Kidney (tissue), 22 donors: ENCODE measurements around the gene LRRC3C. TPM values are rescaled to one million over a fixed set of nuclear protein-coding genes. Genes with fewer than 3 reads are reported as not detected.
"Not testable (repeated sequence)": the region's sequence is repeated elsewhere in the genome, so short reads cannot be mapped to it uniquely, and the experiment has no call there.

Experiments
- DNase-seq, 5 donors: peaks; one replicate each; pipeline ENCODE4 v3.0.0-alpha.2; 2013 to 2020
- FAIRE-seq: peaks from 2 replicates; lab custom pipeline; 2012; peaks lifted over from hg19 to GRCh38; lab: Jason Lieb, UNC
- H3K27ac ChIP-seq, 2 donors: one replicate each; pipeline ENCODE4 v1.7.0; 2013; ENCODE audit warnings: low read depth in 2 of 2, low read length in 2 of 2, inconsistent platforms in 1 of 2
- H3K27me3 ChIP-seq: one replicate; pipeline ENCODE4 v1.7.1; 2013; ENCODE audit warnings: low read length, inconsistent platforms; ENCODE audit not compliant: control insufficient read depth, insufficient read depth
- H3K36me3 ChIP-seq, 3 donors: one replicate each; pipeline versions ENCODE4 v1.7.0 to v1.7.1; 2013; ENCODE audit warnings: low read length in 3 of 3, control low read depth in 1 of 3, inconsistent platforms in 1 of 3; ENCODE audit not compliant: insufficient read depth in 3 of 3, control insufficient read depth in 2 of 3
- H3K4me1 ChIP-seq, 3 donors: one replicate each; pipeline versions ENCODE4 v1.7.0 to v1.7.1; 2013; ENCODE audit warnings: low read length in 3 of 3, inconsistent platforms in 1 of 3, low read depth in 1 of 3; ENCODE audit not compliant: control insufficient read depth in 2 of 3, insufficient read depth in 2 of 3
- H3K4me3 ChIP-seq, 3 donors: one replicate each; pipeline versions ENCODE4 v1.7.0 to v1.8.1; 2013; ENCODE audit warnings: low read length in 3 of 3, control low read depth in 1 of 3, inconsistent platforms in 1 of 3
- H3K9ac ChIP-seq, 3 donors: one replicate each; pipeline versions ENCODE4 v1.7.0 to v1.7.1; 2013; ENCODE audit warnings: low read length in 3 of 3, control low read depth in 1 of 3, inconsistent platforms in 1 of 3
- H3K9me3 ChIP-seq, 3 donors: one replicate each; pipeline versions ENCODE4 v1.7.0 to v1.7.1; 2013; ENCODE audit warnings: low read length in 3 of 3, control low read depth in 1 of 3, inconsistent platforms in 1 of 3; ENCODE audit not compliant: control insufficient read depth in 2 of 3, insufficient read depth in 1 of 3
- intact Hi-C: fragments of 100-400 bp; cut with DNase I; formaldehyde crosslinking; loops from one replicate; pipeline ENCODE4 v1.11.1; 2022
- long read RNA-seq, 10 donors: library from polyadenylated mRNA in 1 of 10; unstranded in 1 of 10; transcript quantifications; one replicate each; pipeline ENCODE4 v2.0.0 and lab custom pipeline, GENCODE V29; 2021 to 2026
- polyA plus RNA-seq: library from polyadenylated mRNA; stranded (reverse); fragments of 350-450 nt; fragmentation: Illumina TruSeq; extraction: RNeasy Lipid Tissue Mini Kit (QIAGEN cat#74804); gene quantifications from one replicate; pipeline ENCODE4 v1.2.3, GENCODE V29; 2014; ENCODE audit warnings: low read depth, low replicate concordance; ENCODE audit not compliant: insufficient read depth
- total RNA-seq: library from RNA; stranded (reverse); fragmentation: NEBNext Ultra II Directional; extraction: Animal tissue kit (Norgen Biotek cat#: 25700); gene quantifications from one replicate; pipeline ENCODE4 v1.2.1, GENCODE V29; 2021
- TF ChIP-seq, protein P1 (sequence below): IDR thresholded peaks from 3 replicates; pipeline ENCODE4 v1.5.1; 2012; ENCODE audit warnings: mild to moderate bottlenecking, moderate library complexity, borderline replicate concordance; ENCODE audit not compliant: insufficient read depth; ENCODE audit errors: extremely low read depth
- donor health status: control.
- donor health status: control.
- donor health status: control.
- donor health status: control.
- donor health status: control.
- donor health status: DM: yes; HTN: yes; CAD: no.
- donor health status: Normal renal cell carcinoma (clear cell type).

Gene LRRC3C, protein sequence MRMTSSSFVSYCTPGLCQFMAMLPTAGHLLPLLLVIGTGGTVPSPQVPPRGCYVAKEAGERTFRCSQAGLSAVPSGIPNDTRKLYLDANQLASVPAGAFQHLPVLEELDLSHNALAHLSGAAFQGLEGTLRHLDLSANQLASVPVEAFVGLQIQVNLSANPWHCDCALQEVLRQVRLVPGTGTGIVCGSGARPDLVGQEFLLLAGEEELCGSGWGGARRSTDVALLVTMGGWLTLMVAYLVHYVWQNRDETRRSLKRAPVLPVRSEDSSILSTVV
- total RNA-seq (not detected), polyA plus RNA-seq (not detected)
- long read RNA-seq, donor 1, result 0 reads
- long read RNA-seq, donor 2, result 0 reads
- long read RNA-seq, donor 3, result 0 reads
- long read RNA-seq, donor 4, result 0 reads
- long read RNA-seq, donor 5, result 0 reads
- long read RNA-seq, donor 6, result 0 reads
- long read RNA-seq, donor 7, result 0 reads
- long read RNA-seq, donor 8, result 0 reads
- long read RNA-seq, donor 9, result 0 reads
- long read RNA-seq, donor 10, result 0 reads

DNA sequence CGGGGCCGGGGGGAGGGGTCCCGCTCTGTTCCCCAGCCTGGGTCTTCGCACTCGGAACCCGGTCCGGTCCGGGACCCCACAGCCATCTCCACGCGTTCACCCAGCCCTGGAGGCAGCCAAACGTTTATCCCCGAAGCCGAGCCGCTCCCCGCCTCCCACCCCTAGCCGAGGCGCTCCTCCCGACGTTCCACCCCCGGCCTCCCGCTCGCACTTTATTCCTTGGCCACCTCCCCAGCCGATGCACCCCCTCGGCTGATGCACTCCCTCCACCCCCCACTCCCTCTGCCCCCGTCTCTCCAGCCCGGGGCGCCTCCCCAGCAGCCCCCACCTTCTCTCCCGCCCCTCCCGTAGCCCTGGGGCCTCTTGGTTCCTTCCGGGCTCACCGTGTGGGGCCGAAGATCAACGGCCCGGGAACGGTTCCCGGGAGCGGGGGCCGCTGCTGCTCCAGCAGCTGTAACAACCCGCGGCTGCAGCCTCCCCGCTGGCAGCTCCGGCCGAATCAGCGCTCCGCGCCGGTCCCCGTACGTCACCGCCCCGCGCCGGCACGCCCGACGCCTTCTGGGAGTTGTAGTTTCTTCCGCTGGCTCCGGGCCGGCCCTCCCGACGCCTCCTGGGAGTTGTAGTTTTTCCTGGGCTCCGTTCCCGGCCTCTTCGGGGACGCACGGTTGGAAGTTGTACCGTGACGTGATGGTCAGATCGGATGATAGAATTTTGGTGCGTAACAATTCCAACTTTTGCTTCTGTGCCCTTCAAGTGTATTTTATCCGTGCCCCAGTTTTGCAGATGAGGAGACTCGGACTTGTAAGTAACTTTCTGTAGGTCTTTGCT, at the start of gene LRRC3C, which contains the start of gene ORMDL3:
LRRC3C (plus strand) TSS at position 632 of the 828 bp plus-strand sequence. CDS start 13,792 bp downstream, outside the sequence.
ORMDL3 (minus strand) TSS at position 501 of the 828 bp plus-strand sequence. CDS start 3,398 bp downstream, outside the sequence.
- TF ChIP-seq, protein P1, sequence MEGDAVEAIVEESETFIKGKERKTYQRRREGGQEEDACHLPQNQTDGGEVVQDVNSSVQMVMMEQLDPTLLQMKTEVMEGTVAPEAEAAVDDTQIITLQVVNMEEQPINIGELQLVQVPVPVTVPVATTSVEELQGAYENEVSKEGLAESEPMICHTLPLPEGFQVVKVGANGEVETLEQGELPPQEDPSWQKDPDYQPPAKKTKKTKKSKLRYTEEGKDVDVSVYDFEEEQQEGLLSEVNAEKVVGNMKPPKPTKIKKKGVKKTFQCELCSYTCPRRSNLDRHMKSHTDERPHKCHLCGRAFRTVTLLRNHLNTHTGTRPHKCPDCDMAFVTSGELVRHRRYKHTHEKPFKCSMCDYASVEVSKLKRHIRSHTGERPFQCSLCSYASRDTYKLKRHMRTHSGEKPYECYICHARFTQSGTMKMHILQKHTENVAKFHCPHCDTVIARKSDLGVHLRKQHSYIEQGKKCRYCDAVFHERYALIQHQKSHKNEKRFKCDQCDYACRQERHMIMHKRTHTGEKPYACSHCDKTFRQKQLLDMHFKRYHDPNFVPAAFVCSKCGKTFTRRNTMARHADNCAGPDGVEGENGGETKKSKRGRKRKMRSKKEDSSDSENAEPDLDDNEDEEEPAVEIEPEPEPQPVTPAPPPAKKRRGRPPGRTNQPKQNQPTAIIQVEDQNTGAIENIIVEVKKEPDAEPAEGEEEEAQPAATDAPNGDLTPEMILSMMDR, result no peak
- FAIRE-seq, result peak; percentile 21
- Histone ChIP-seq H3K4me1 (peaks cover 5 to 43% (median 26%) of the 10 kb centered on the region in 3 donors), H3K36me3 (peaks cover 0 to 17% (median 10%) of the 10 kb centered on the region in 3 donors), H3K4me3 (peak within 1 kb of the TSS; percentile 87 to 99 (median 95)), H3K27ac (peak within 1 kb of the TSS; percentile 88 to 89), H3K9me3 (no peaks in the 10 kb centered on the region), H3K27me3 (no peaks in the 10 kb centered on the region), H3K9ac (peak within 1 kb of the TSS; percentile 44 to 92 (median 85))
- intact Hi-C loops, result no loop called here
- peak; percentile 96 to 98 (median 97) for DNase-seq

- not testable (repeated sequence) for DNase-seq
These were observed 41.4 kb upstream of the LRRC3C start for GRCh38 chr17:39886102-39886501.

GRCh38 chr17:39887078-39887477, 40.5 kb upstream of the LRRC3C start:
- H3K27ac ChIP-seq, result no peak overlapping the region
- no peaks in the 10 kb centered on the region for H3K36me3 ChIP-seq
- TF ChIP-seq, protein P1, result no peak
- intact Hi-C loops, result no loop called here
- DNase-seq, result no peak
- no peaks in the 10 kb centered on the region for H3K9me3 ChIP-seq
- H3K4me1 ChIP-seq, result no peaks in the 10 kb centered on the region
- H3K9ac ChIP-seq, result no peak overlapping the region
- H3K4me3 ChIP-seq, result no peak overlapping the region
- H3K27me3 ChIP-seq, result no peaks in the 10 kb centered on the region
- no peak for FAIRE-seq

More at GRCh38 chr17:39886102-39886501, 41.4 kb upstream of the LRRC3C start:
- H3K9me3 ChIP-seq, H3K4me3 ChIP-seq, H3K27me3 ChIP-seq, H3K9ac ChIP-seq, H3K27ac ChIP-seq, intact Hi-C loops, H3K36me3 ChIP-seq, H3K4me1 ChIP-seq, FAIRE-seq: not testable (repeated sequence)
